Cardiac muscle cell (in vitro differentiated cells and primary cell): Measurements from ENCODE around the gene KIAA0930. TPM values are rescaled to one million over a fixed set of nuclear protein-coding genes. Genes with fewer than 3 reads are reported as not detected.

ENCODE experiments used
- DNase-seq, 2 donors: peaks; one replicate each; pipeline versions ENCODE4 v3.0.0 to v3.0.0-alpha.2; 2010 to 2017; ENCODE audit warnings: low read depth in 1 of 2, low spot score in 1 of 2
- H3K27ac ChIP-seq: fragments of 200-600 bp; sonication (generic); 2 replicates; pipeline ENCODE4 v1.5.1; 2016
- H3K27me3 ChIP-seq: fragments of 200-600 bp; sonication (generic); 2 replicates; pipeline ENCODE4 v1.6.0; 2016; ENCODE audit warnings: control low read depth
- H3K36me3 ChIP-seq: fragments of 200-600 bp; sonication (generic); 2 replicates; pipeline ENCODE4 v1.5.1; 2016; ENCODE audit warnings: control low read depth
- H3K4me1 ChIP-seq: fragments of 200-600 bp; sonication (generic); 2 replicates; pipeline ENCODE4 v1.8.1; 2017; ENCODE audit warnings: low read depth, mild to moderate bottlenecking, mixed run types
- H3K4me3 ChIP-seq: fragments of 200-600 bp; sonication (generic); 2 replicates; pipeline ENCODE4 v1.5.1; 2016; ENCODE audit warnings: mild to moderate bottlenecking
- H3K9me3 ChIP-seq: fragments of 200-600 bp; sonication (generic); 2 replicates; pipeline ENCODE4 v1.5.1; 2017; ENCODE audit warnings: low read depth, mild to moderate bottlenecking, control low read depth
- CTCF ChIP-seq: IDR thresholded peaks from 2 replicates; pipeline ENCODE4 v1.5.1; 2012; ENCODE audit warnings: low read depth, mild to moderate bottlenecking, low read length
- polyA plus RNA-seq: library from polyadenylated mRNA; unstranded; fragments of >200 nt; fragmentation: Nextera tagmentation; extraction: Ambion mirVana; gene quantifications from 2 replicates; pipeline ENCODE4 v1.2.1, GENCODE V29; 2016
- total RNA-seq: library from RNA; depleted of rRNA; stranded (reverse); fragments of >200 nt; gene quantifications from 2 replicates; pipeline ENCODE4 v1.2.3, GENCODE V29; 2016

KIAA0930 gene
- total and polyA plus RNA-seq, 2 experiments from 2014 or later, result 11.8 to 12.7 TPM

GRCh38 chr22:45185718-45186514 lies 54.8 kb downstream of the KIAA0930 start:
- Histone ChIP-seq H3K4me1 (no peaks in the 10 kb centered on the region), H3K9me3 (no peaks in the 10 kb centered on the region), H3K4me3 (no peak overlapping the region), H3K27ac (no peak overlapping the region), H3K27me3 (peaks cover 6% of the 10 kb centered on the region), H3K36me3 (peaks cover 24% of the 10 kb centered on the region)
- TF ChIP-seq CTCF, result no peak
- DNase-seq, result no peak

DNA sequence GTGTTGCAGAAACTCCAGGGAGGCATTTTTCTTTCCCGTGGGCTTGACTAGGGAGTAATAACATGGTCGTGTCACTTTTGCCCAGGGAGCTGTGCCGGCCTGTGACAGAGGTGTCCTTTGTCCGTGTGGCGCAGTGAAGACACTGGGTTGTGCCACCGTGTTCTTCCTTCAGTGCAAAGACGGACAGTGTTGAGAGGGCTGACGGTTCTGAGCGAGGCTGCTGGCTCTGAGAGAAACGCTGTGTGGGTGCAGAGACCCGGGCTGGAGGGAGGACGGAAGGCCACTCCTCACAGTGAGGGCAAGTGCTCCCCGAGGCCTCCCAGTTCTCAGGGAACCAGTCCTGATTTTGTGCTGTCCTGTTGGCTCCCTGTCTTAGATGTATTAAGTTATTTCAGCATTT lies 56.7 kb downstream of the KIAA0930 start:
- Histone ChIP-seq H3K4me1 (no peaks in the 10 kb centered on the region), H3K27me3 (no peaks in the 10 kb centered on the region), H3K9me3 (no peaks in the 10 kb centered on the region), H3K36me3 (peaks cover 33% of the 10 kb centered on the region), H3K4me3 (no peak overlapping the region), H3K27ac (no peak overlapping the region)
- no peak for TF ChIP-seq CTCF
- DNase-seq, result no peak

DNA sequence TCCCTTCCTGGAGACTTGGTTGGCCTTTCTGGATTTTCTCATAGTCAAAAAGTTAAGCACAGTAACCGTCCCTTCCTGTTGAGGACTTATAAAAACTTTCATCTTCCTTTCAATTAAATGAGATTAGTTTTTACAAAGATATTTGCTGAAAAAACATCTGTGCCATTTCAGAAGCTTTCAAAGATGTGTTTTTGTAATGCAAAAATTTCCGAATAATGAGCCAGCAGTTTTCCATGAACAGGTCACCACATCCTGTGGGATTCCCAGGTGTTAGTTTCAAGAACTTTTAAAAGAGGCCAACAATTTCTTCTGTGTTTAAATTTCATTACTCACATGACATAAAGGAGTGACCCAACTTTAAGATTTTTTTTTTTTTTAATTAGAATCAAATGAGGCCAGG lies 58.9 kb downstream of the KIAA0930 start:
- Histone ChIP-seq H3K4me3 (no peak overlapping the region), H3K27ac (no peak overlapping the region), H3K4me1 (no peaks in the 10 kb centered on the region), H3K9me3 (no peaks in the 10 kb centered on the region), H3K27me3 (no peaks in the 10 kb centered on the region), H3K36me3 (peaks cover 46% of the 10 kb centered on the region)
- DNase-seq, result no peak
- TF ChIP-seq CTCF, result no peak

- Histone ChIP-seq H3K27ac (no peak overlapping the region), H3K4me1 (no peaks in the 10 kb centered on the region), H3K36me3 (peaks cover 47% of the 10 kb centered on the region), H3K27me3 (no peaks in the 10 kb centered on the region), H3K4me3 (no peak overlapping the region), H3K9me3 (no peaks in the 10 kb centered on the region)
- TF ChIP-seq CTCF, result no peak
- DNase-seq, result no peak
Measured at GRCh38 chr22:45181240-45181639, 59.5 kb downstream of the KIAA0930 start.

- no peak overlapping the region for H3K4me3 ChIP-seq
- H3K27me3 ChIP-seq, result no peaks in the 10 kb centered on the region
- H3K36me3 ChIP-seq, result peaks cover 44% of the 10 kb centered on the region
- no peaks in the 10 kb centered on the region for H3K4me1 ChIP-seq
- H3K9me3 ChIP-seq, result no peaks in the 10 kb centered on the region
- TF ChIP-seq CTCF, result no peak
- no peak overlapping the region for H3K27ac ChIP-seq
- DNase-seq, result no peak
Measured at GRCh38 chr22:45180146-45180679, 60.5 kb downstream of the KIAA0930 start.
